GM19455 (cell line): Measurements from ENCODE around the gene DICER1.

Source experiments
- ATAC-seq: cut with Tn5 transposase; IDR thresholded peaks from one replicate; pipeline ENCODE4 v1.9.1; 2021; ENCODE audit not compliant: unreplicated experiment

The DICER1 gene

DNA sequence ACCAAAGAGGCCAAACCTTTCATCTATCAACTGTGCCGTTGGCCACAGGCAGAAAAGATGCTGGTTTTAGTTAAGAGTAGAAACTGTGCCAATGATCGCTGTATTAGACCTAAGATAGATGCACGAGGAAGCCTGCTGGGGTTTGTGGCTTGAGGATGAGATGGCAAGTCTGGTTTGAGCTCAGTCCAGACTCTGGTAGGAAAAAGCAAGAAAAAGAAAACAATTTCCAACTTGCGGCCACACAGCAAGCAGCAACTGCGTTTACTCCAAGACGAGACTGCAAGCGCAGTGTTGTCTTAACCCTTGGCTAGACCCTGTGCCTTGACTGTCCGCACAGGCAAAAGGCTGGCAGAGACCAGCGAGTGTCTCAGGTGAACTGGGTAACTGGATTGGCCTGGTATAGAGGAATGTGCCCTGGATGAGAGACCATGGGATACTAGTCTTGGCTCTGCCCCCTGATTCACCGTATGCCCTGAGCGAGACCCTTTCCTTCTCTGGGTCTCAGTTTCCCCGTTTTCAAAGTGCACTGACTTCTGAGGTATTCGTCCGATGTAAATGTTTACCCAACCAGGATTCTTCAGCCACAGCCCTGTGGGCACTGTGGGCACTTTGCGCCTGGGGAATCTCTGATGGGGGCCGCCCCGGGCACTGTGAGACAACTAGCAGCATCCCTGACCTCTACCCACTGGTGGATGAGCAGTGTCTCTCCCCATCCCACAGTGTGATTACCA, 113.4 kb downstream of the DICER1 start:
- ATAC-seq = no peak

DNA sequence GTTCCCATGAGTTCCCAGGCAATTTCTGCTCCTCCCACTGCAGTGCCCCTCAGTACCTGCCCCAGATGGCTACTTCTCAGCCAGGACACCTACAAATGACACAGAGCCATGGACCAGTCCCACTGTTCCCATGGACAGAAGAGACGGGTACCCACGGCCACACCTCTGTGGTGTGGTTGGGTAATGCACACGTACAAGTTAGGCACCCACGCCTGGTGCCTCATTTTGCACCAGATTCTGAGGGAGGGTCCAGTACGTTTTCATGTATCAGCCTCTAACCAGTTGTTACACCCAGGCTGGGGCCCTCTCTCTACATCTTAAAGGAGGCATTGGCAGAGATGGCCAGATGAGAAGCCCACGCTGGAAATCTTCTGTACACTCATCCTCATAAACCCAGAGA, 114.0 kb downstream of the DICER1 start:
- ATAC-seq = no peak

GRCh38 chr14:95041477-95042020, 115.8 kb downstream of the DICER1 start:
- ATAC-seq = no peak

DNA sequence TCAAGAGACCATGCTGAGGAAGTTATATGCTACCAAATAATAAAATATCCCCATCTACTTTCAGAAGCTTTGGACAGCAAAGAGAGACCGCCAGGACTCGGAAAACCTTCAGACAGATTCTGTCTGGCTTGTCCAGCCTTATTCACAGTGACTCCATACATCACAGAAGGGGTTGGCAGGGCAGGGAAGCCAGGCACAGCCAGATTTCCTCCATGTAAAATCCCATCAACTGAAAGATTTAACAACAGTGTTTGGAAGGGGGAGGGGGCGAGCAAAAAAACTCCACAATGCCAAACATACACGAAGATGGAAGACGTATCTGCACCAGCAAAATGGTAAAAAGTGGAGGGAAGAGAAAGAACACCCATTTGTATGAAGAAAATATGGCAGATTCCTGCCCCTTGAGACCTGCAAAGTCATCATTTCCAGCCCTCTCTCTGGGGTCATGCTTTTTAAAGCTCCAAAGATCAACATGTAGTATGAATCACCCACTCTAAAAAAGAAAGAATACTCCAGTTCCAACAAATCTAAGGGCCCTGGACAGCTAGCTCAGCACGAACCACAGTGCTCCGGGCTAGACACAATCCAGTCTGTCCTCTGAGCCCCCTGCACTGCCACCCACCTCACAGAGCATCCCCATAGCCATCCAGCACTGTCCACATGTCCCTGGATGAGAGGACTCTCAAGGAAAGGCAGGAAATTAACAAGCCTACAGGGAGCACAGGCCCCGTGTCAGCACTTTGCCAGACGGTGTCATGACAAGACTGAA, 116.4 kb downstream of the DICER1 start:
- no peak for ATAC-seq

DNA sequence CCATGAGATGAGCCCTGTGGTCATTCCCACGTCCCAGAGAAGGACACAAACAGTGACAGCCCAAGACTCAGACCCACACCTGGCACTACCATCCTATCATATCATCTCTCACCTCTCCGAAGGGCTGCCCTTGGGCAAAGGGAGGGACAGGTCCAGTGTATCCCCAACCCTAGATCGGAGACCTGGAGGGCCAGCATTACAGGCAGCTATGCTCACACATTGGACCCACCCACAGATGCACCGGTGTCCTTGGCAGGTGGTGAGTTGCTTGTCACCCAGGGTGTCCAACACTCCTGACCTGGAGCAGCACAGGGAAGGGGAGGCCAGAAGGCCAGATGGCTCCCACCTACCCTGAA, 117.4 kb downstream of the DICER1 start:
- ATAC-seq = no peak

DNA sequence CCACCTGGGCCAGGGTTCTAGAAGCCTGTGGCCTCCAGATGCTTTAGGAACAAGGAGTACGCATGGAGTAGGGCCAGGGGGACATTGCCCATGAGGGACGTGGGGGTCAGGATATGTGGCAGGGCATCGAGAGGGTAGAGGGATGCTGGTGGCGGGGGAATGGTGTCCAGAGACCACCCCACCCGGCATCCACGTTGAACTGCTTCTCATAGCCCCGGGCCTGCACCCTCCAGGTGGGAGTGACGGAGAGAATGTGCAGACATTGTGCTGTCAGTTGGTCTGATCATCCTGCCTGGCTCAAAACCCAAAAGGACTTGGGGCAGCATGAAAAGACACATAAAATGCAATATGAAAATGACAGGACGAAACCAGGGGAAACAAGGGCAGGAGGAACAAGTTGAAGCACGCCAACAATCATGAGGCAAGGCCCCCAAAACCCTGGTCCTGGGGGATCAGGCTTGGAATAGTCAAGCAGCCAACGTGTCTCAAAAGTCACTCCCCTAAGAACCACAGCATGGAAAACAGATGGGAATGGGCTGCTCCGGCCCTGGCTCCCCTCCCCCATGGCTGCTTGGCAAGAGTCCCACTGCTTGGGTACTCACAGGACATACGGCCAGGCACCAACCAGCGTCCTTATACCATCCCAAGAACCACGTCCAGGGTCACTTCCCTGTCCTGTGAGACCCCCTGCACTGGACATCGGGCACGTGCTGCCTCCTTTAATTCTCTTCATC, 117.9 kb downstream of the DICER1 start:
- ATAC-seq = no peak

DNA sequence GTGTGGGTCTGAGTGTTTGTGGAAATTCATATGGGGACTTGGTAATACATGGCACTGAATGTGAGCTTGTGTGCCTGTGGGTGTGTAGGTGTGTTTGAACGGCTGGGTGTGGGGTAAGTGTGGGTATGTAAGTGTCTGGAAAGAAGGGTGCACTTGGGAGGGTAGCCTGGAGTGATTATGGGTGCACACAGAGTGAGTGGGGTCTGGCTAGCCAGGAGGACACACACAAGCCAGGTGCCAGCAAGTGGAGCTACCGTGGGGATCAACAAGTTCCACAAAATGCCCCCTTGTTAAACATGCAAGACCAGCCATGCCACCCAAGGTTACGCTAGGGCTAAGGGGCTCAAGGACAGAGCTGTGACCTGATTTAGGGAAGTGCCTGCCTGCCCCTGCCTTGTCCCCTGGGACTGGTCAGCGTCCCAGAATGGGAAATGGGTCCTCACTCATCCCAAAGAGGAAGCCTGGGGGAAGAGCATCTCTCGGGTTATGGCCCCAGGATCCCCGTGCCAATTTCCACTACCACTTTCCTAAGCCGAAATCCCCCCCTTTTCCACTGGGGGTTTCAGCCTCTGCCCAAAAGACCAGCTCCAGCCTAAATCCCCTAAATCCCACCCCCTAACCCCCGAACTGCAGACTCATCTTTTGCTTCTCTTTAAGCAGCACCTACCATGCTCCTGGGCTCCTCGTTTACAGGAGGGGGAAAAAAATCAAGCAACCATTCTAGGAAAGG, 118.6 kb downstream of the DICER1 start:
- no peak for ATAC-seq

DNA sequence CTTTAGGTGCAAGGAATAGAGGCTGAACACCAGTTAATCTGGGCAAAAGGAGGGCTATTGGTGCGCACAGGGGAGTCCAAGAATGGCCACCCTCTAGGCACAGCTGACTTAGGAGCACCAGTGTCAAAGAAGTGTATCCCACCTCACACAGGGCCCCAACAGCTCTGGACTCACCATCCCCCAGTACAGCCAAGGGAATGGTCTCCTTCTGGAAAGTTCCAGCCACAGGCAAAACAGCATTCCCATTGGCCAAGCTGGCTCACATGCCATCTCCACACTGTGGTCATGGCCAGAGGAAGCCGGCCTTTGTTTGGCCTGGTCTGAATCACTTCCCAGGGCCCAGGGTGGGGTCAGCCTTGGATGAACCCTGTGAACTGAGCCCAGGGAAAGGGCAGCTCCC, 120.1 kb downstream of the DICER1 start:
- ATAC-seq = no peak
